ENCODE measurements around the gene TMEM202. TPM values are rescaled to one million over a fixed set of nuclear protein-coding genes. Genes with fewer than 3 reads are reported as not detected.

TMEM202 gene
- total RNA-seq, 4 donors from 2014 or later = not detected

GRCh38 chr15:72361176-72361575, 36.9 kb upstream of the TMEM202 start:
- TF ChIP-seq CTCF (IDR thresholded peaks at IDR 0.05) (no peak), POLR2A (IDR thresholded peaks at IDR 0.05) (no peak)
- intact Hi-C loops (cut with DNase I; ENCODE audit: low total_unique reads) = no loop called here
- no peak overlapping the region for H3K4me3 ChIP-seq (ENCODE audit: low read depth, poor library complexity, severe bottlenecking)
- no peak for DNase-seq (ENCODE audit: low spot score in 2 of 2)
- 91 to 93% methylated on average over 1 of the region's 1 CpG for WGBS, 2 donors

GRCh38 chr15:72365844-72366243, 32.3 kb upstream of the TMEM202 start:
- DNase-seq (ENCODE audit: low spot score in 2 of 2) = no peak
- TF ChIP-seq POLR2A (IDR thresholded peaks at IDR 0.05) (no peak), CTCF (IDR thresholded peaks at IDR 0.05) (no peak)
- intact Hi-C loops (cut with DNase I; ENCODE audit: low total_unique reads) = no loop called here
- WGBS, 2 donors = 87 to 91% methylated on average over 1 of the region's 1 CpG
- H3K4me3 ChIP-seq (ENCODE audit: low read depth, poor library complexity, severe bottlenecking) = no peak overlapping the region

- 79 to 84% methylated on average over 2 of the region's 2 CpGs for WGBS, 2 donors
Measured at GRCh38 chr15:72368325-72368724, 29.8 kb upstream of the TMEM202 start.

GRCh38 chr15:72368899-72369298, 29.2 kb upstream of the TMEM202 start:
- no peak overlapping the region for H3K4me3 ChIP-seq (ENCODE audit: low read depth, poor library complexity, severe bottlenecking)
- no peak for TF ChIP-seq POLR2A (IDR thresholded peaks at IDR 0.05)
- TF ChIP-seq CTCF (IDR thresholded peaks at IDR 0.05) = no peak
- intact Hi-C loops (cut with DNase I; ENCODE audit: low total_unique reads) = no loop called here
- DNase-seq (ENCODE audit: low spot score in 2 of 2) = peak in 1 of 2 donors; percentile 42
- 61 to 80% methylated on average over 2 of the region's 2 CpGs for WGBS, 2 donors

More at GRCh38 chr15:72368325-72368724, 29.8 kb upstream of the TMEM202 start:
- no peak for DNase-seq (ENCODE audit: low spot score in 2 of 2)
- H3K4me3 ChIP-seq (ENCODE audit: low read depth, poor library complexity, severe bottlenecking) = no peak overlapping the region
- intact Hi-C loops (cut with DNase I; ENCODE audit: low total_unique reads) = no loop called here
- TF ChIP-seq CTCF (IDR thresholded peaks at IDR 0.05) = no peak
- no peak for TF ChIP-seq POLR2A (IDR thresholded peaks at IDR 0.05)

GRCh38 chr15:72369964-72370363, 28.1 kb upstream of the TMEM202 start:
- no peak overlapping the region for H3K4me3 ChIP-seq (ENCODE audit: low read depth, poor library complexity, severe bottlenecking)
- DNase-seq (ENCODE audit: low spot score in 2 of 2) = no peak
- intact Hi-C loops (cut with DNase I; ENCODE audit: low total_unique reads) = no loop called here
- 76 to 82% methylated on average over 1 of the region's 1 CpG for WGBS, 2 donors
- TF ChIP-seq POLR2A (IDR thresholded peaks at IDR 0.05) (no peak), CTCF (IDR thresholded peaks at IDR 0.05) (no peak)

GRCh38 chr15:72372361-72372760, 25.7 kb upstream of the TMEM202 start:
- no peak overlapping the region for H3K4me3 ChIP-seq (ENCODE audit: low read depth, poor library complexity, severe bottlenecking)
- TF ChIP-seq POLR2A (IDR thresholded peaks at IDR 0.05) (no peak), CTCF (IDR thresholded peaks at IDR 0.05) (no peak)
- intact Hi-C loops (cut with DNase I; ENCODE audit: low total_unique reads) = no loop called here
- no peak for DNase-seq (ENCODE audit: low spot score in 2 of 2)
